Skin epidermis (tissue), 12 donors: ENCODE results near the gene ICA1.
"Not testable (repeated sequence)": the region's sequence is repeated elsewhere in the genome, so short reads cannot be mapped to it uniquely, and the experiment has no call there.

Experiments
- H3K27ac ChIP-seq, 21 experiments: fragments of 200-600 bp; sonication (generic) in 11 of 21; one replicate each; pipeline ENCODE4 v1.5.0; 2020; ENCODE audit warnings: mild to moderate bottlenecking in 3 of 21, inconsistent platforms in 2 of 21, moderate library complexity in 2 of 21
- H3K4me3 ChIP-seq, 7 experiments: fragments of 200-600 bp; sonication (generic) in 2 of 7; one replicate each; pipeline ENCODE4 v1.5.0; 2020; ENCODE audit warnings: inconsistent platforms in 2 of 7, mild to moderate bottlenecking in 2 of 7, moderate library complexity in 1 of 7

Gene ICA1

DNA sequence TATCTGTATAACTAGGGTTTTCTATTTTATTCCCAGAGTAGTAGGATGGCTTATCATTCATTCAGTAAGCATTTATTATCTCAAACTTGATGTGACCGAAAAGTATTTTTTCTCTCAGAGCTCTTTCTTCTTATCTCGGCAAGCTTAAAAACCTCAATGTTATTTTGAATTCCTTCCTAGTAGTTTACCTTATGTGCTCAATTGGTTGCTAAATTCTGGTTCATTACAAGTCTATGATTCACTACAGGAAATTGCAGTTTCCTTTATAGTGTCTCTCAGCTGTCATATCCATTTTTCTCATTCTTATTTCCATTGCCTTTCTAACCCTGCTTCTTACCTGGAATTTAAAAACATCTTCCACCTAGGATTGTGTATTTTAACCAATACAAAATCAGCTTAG is 12.6 kb upstream of the ICA1 start:
- no peak overlapping the region for H3K27ac ChIP-seq

DNA sequence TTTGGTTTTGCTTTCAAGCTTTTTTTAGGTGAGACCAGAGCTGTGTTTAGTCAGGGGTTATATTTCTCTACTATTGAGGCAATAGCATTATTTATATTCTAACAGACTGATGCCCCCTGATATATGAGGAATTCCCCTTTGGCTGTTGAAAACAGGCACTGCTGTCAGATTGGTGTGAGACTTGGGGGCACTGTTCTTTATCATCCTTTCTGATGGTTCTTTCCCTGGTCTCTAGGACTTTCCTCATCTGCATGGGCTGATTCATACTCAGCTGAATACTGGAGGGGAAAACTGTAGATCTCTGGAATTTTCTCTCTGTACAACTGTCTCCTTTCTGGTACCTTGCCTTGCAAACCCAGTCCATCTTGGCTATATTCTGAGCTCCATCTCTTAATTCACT is 10.0 kb upstream of the ICA1 start:
- H3K27ac ChIP-seq, result no peak overlapping the region

More for the DNA sequence above, 12.6 kb upstream of the ICA1 start:
- no peak overlapping the region for H3K4me3 ChIP-seq

GRCh38 chr7:8263048-8263447 is 1.1 kb upstream of the ICA1 start:
- Histone ChIP-seq H3K27ac (no peak overlapping the region), H3K4me3 (no peak overlapping the region)

More for the DNA sequence above, 10.0 kb upstream of the ICA1 start:
- no peak overlapping the region for H3K4me3 ChIP-seq

DNA sequence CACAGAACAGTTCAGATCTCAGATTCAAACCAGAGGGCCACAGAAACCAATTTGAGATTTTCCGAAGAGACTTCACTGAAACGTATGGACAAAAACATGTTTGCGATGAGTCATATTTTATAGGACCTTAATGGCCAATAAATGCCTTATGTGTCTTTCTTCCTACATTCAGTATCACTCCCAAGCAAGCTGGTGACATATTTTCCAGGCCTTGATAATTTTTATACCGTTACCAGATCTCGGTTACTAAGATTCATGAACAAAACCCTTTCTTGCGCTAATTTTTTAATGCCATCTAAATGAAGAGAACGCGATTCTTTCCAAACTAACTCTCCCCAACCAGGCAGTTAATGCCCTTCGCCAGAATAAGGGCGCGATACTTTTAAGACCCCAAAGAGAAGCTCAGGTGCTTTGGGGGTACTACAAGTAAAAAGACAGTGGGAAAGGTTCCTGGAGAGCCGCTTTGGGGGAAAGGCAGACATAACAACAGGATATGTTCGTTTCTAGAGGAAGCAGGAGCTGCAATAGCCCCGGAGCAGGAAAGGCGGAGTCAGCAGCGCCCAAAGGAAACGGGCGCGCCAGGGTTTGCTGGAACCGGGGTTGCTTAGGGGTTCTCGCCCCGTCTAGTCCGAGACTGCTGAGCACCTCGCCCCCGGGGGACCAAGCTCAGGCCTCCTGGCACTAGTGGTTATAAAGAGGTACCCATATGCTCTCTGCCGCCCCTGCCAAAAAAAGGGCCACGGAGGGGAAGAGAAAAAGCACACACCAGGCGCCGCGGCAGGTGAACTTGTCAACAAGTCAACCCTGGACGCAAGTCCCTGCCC is 884 bp downstream of the ICA1 start:
- Histone ChIP-seq H3K4me3 (peak overlapping the region; percentile 56 to 77 (median 71)), H3K27ac (peak overlapping the region in 20 of 21 experiments; percentile 27 to 89 (median 79))

DNA sequence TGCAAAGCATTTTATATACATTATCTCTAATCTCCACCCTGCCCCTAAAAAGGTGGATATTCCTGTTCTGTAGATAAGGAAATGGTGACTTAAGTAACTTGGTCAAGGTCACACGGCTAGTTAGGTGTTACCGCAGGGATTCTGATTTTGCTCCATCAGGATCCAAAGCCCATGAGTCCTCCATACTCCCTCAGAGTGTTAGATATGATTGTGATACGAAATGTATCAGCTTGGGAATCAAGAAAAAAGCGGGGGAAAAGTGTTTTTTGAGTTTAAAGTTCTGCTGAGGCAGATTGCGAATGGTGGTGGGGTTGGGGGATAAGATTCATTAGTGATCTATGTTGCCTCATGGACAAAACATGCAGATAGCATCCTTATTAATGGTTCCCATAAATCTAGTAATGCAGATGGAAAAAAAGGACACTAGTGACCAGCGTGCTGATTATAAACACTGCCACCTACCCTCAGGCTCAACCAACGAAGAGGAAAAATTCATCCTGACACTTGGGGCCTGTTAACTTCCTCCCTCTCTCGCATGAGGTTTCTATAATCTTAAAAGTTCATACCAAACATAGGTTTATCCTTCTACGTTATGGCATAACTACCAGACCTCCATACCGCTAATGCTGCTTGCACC is 2.3 kb downstream of the ICA1 start:
- no peak overlapping the region for H3K27ac ChIP-seq

DNA sequence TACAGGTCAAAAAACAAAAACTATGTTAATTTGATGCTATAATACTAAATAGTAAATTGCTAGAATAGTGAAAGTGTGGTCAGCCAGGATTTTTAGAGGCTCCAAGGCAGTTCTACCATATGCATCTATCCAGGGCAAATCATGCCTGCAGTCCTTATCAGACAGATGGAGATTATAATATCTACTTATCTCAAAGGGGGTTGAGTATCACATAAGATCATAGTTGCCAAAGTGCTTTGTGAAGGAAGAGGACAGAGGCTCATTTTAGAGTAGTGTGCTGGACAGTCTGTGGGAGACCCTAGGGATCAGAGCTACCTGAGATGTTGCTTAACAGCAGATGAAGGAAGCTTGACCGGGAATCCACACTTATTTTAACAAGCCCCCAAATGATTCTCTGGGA is 3.2 kb downstream of the ICA1 start:
- Histone ChIP-seq H3K27ac (no peak overlapping the region), H3K4me3 (no peak overlapping the region)

More for the DNA sequence above, 2.3 kb downstream of the ICA1 start:
- no peak overlapping the region for H3K4me3 ChIP-seq

DNA sequence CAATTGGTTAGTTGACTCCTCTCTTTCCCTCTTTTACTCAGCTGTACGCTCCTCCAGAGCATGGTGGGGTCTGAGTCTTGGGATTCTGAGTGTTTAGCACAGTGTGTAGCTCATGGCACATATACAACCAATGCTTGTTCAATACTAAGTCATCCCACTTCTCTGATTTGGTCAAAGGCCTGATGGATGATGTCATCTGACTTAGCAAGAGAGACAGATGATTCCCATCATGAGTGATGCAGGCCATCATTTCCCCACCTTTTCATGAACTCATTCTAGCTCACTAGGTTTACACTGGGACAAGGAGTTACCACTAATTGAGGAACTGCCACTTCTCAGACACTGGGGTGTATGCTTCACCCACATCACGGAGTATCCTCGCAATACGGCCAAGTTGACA is 3.8 kb downstream of the ICA1 start:
- Histone ChIP-seq H3K4me3 (no peak overlapping the region), H3K27ac (no peak overlapping the region)

- Histone ChIP-seq H3K4me3 (no peak overlapping the region), H3K27ac (no peak overlapping the region)
Measured at GRCh38 chr7:8255680-8256655, 6.0 kb downstream of the ICA1 start.

- H3K4me3 ChIP-seq, result no peak overlapping the region
- H3K27ac ChIP-seq, result no peak overlapping the region
Measured at GRCh38 chr7:8254667-8255066, 7.3 kb downstream of the ICA1 start.

DNA sequence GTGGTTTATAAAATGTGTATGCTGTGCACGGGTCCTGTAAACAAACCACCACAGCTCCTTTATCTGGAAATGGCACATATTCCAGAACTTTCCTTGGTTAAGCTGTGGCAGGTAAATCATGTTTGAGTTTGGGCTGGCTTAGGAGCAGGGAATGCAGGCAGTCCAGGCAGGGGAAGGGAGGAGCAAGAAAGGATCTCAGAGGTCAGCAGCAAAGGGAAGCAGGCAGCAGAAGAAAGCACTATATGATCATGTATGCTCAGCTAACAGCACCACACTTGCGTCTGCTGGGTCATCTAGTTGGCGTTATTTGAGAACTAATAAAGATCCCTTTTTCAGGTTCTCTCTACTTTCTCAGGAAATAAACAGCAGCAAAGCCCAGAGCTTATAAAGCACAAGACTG is 7.8 kb downstream of the ICA1 start:
- Histone ChIP-seq H3K4me3 (no peak overlapping the region), H3K27ac (no peak overlapping the region)

DNA sequence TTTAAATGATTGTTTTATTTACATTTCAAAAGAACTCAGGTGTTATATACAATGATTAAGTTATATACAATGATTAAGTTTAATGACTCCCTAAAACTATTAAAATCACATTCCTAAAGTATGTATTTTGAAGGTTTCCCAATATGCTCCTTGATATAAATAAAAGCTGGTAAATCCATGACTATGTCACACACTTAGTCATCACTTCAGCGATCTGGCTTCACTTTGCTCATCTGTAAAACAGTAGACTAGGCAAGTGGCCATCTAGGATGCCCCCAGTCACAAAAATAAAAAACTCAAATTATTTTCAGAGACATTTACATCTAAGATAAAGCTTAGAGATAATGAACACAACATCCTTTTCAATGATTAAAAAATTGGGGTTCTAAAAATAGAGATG is 10.8 kb downstream of the ICA1 start:
- H3K27ac ChIP-seq, result no peak overlapping the region
- no peak overlapping the region for H3K4me3 ChIP-seq

DNA sequence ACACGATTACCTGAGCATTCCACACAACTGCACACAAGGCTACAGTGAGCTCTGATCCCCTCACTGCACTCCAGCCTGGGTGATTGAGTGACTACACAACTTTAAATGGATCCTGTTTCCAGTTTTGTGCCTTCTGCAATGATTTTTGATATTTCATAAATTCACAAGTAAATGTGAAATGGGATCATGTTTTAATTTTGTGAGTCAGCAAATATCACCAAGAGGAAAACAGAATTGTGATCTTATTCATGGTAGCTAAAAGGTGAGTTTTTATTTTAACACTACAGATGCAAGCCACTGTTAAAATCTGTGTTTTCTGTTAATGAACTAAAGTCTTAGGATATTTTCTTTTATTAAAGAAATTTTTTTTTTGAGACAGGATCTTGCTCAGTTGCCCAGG is 11.4 kb downstream of the ICA1 start:
- H3K27ac ChIP-seq, result no peak overlapping the region
- no peak overlapping the region for H3K4me3 ChIP-seq

GRCh38 chr7:8249121-8249520 is 12.8 kb downstream of the ICA1 start:
- H3K27ac ChIP-seq, result no peak overlapping the region
- H3K4me3 ChIP-seq, result no peak overlapping the region

GRCh38 chr7:8246020-8246419 is 15.9 kb downstream of the ICA1 start:
- H3K27ac ChIP-seq, result no peak overlapping the region
- no peak overlapping the region for H3K4me3 ChIP-seq

- not testable (repeated sequence) for H3K27ac ChIP-seq, H3K4me3 ChIP-seq
Measured at GRCh38 chr7:8245032-8245431, 16.9 kb downstream of the ICA1 start.

GRCh38 chr7:8243059-8243458 is 18.9 kb downstream of the ICA1 start:
- not testable (repeated sequence) for H3K4me3 ChIP-seq, H3K27ac ChIP-seq

- H3K27ac ChIP-seq, H3K4me3 ChIP-seq: not testable (repeated sequence)
Measured at GRCh38 chr7:8239702-8240362, 22.1 kb downstream of the ICA1 start.

DNA sequence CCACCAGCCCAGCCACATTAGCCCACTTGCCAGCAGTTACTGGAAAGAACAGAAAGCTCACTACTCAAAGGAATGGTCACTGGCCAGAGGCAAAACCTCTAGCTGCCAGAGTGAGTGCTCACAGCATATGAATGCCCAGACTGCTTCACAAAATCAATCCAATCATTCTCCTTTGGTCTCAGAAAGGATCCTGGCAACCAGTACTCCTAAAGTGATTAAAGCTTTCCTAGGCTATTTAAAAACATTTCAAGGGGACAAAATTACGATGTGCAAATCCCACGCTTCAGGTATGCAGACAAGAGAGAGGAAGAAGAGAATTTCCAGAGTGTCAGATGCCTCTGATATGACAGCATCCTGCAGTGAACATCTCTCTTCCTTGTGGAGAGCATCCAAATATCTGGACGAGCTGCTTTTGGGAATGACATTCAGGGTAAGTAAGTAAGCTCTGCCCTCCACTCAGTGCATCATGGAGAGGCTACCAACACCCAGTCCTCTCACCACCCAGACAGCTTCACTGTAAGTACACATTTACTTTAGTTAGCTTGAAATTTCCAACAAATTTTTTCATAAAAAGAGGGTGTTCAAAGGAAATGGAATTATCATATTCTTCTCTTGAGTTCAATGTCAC is 25.1 kb downstream of the ICA1 start:
- H3K27ac ChIP-seq, result no peak overlapping the region
- H3K4me3 ChIP-seq, result no peak overlapping the region
